Measurements from ENCODE around the gene CDC6.
A peak's percentile ranks its signal among the peaks of the same experiment; 100 is the strongest.

CDC6 gene

DNA sequence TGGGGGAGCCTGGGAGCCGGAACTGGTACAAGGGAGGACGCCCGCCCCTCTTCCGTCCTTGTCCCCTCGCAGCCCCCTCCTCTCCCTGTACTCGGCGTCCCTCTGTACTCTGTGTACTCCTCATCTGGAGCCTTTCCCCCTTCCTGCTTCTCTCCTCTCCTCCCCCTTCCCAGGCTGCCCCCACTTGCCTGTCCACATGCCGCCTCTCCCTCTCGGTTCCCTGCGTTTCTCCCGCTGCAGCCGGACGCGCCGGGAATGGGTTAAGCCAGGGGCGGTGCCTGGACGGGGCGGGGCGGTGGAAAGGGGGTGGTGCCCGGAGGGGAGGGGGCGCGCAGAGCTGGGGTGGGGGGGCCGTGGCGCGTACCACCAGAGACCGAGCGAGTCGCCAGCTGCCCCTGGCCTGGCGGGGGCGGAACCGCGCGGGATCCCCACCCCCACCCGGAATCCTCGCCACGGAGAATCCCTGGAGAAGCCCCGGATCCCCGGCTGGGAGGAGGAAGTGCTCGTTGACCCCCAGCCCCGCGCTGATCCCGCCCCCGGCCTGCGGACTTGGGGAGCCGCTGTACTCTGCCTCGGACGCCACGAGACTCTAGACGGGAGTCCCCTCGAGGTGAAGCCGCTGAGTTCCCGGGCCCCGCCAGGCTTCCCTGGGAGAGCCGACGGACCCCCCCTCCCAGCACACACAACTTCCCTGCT lies 54.3 kb downstream of the CDC6 start:
- DNase-seq: peak; percentile 42

- no peak for DNase-seq
These were observed 55.0 kb downstream of the CDC6 start for GRCh38 chr17:40342504-40343218.

GRCh38 chr17:40343219-40344119 lies 55.8 kb downstream of the CDC6 start:
- DNase-seq: no peak

GRCh38 chr17:40344421-40345160 lies 56.9 kb downstream of the CDC6 start:
- DNase-seq: no peak

DNA sequence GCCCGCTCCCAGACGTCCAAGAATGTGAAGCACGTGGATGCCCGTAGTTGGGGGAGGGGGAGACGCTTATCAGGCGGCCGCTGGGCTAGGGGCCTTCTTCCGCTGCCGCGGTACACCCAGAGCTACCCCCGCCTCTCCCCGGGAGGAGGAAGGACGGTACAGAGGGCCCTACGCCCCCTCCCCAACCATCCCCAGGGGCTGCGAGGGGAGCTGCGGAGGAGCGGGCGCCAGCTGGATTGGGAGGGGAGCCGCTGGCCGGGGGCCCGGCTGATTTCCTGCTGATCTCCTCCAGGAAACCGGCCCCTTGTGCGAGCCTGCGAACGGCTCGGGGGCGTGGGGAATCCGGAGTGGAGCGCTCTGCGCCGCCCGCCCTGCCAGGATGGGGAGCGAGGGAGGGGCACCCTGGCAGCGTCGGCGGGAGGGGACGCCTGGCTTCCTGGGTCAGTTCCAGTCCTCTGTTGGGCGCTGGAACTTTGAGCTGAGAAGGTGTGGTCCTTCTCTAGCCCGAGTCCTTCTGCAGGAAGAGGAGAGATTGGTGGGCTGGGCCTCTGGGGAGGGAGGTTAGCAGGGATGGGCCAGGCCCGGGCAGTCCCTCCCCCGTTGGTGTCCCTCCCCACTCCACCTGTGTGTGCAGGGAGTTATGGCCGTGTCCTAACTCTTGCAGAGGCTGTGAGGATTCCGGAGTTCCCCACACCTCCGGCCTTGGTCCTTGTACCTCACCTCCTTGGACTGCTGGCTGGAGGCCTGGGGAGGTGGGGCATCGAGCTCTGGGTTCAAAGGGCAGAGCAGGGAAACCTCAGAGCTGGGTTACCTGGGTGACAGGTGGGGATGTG lies 57.7 kb downstream of the CDC6 start:
- no peak for DNase-seq

DNA sequence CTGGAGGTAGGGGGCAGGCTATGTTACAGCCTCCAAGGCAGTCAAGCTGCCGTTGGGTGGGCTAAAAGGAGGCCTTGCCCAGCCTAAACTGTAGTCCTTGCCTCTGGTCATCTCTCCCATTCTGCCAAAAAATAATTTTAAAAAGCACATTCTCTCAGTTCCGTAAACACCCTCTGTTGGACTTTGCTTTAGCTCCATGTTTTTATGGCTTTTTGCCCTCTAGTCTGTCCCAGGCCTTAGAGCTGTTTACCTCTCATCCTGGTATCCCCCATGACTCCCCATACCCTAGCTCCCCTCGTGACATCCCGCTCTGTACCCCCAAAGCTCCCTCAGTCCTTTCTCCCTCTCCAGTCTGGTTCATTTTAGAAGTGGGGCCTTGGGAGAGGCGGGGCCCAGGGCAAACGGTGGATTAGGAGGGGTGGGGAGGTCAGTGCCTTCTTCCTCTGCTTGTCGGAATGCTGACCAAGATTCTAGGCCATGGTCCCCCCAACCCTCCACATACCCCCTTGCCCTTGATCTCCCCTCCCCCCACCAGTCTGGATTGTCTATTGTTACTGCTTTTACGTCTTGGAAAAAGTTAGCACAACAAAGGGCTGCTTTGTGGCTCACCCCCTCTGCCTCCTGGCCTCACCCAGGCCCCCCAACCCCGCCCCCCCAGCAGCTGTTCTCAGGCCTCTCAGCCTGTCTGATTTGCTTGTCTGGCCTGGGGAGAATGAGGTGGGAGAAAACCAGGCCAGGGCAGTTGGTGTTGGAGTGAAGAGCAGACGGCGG lies 58.5 kb downstream of the CDC6 start:
- no peak for DNase-seq

- DNase-seq: no peak
These were observed 59.1 kb downstream of the CDC6 start for GRCh38 chr17:40346765-40347158.

DNA sequence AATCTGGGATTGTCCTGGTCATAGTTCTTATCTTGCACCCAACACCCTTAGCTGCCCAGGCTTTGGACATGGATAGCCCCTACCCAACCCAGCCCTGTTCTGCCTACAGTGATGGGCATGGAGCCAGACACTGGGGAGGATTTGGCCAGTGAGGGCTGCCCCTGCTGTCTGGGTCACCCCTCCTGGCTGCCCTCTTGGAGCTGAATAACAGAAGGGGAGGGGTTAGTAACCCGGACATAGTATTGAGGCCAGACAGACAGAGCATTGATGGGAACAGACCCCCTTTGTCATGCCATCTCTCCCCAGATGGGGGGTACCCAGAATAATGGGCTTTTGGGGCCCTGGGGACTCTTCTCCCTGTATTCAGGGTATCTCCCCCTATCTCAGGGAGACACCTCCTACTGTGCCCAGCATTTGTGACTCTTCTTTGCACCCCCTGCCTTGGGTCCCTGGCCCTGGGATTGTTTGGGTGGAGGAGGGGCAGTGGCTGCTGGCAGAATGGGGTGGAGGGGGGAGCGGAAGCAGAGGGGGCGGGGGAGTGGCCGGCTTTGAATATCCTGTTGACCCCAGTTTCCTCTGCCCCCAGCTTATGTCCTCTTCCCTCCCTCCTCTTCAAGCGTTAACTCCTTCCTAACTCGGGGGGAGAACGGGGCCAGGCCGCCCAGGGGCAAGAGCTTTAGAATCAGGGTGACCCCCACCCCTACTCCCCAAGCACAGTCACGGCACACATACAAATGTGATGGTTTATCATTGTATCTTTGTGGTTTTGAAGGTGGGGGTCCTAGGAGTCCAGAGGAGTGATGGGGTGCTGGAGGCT lies 59.8 kb downstream of the CDC6 start:
- DNase-seq: no peak

DNA sequence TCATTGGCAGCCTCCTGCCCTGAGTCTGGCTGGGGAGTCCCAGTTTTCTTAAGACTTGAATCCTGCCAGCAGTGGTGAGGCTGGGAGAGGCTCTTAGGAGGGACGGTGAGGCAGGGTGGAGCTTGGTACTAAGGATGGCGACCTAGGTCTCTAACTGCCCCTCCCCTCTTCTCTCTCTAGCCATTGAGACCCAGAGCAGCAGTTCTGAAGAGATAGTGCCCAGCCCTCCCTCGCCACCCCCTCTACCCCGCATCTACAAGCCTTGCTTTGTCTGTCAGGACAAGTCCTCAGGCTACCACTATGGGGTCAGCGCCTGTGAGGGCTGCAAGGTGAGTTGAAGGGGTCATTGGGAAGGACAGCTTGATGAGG lies 60.4 kb downstream of the CDC6 start:
- no peak for DNase-seq

DNA sequence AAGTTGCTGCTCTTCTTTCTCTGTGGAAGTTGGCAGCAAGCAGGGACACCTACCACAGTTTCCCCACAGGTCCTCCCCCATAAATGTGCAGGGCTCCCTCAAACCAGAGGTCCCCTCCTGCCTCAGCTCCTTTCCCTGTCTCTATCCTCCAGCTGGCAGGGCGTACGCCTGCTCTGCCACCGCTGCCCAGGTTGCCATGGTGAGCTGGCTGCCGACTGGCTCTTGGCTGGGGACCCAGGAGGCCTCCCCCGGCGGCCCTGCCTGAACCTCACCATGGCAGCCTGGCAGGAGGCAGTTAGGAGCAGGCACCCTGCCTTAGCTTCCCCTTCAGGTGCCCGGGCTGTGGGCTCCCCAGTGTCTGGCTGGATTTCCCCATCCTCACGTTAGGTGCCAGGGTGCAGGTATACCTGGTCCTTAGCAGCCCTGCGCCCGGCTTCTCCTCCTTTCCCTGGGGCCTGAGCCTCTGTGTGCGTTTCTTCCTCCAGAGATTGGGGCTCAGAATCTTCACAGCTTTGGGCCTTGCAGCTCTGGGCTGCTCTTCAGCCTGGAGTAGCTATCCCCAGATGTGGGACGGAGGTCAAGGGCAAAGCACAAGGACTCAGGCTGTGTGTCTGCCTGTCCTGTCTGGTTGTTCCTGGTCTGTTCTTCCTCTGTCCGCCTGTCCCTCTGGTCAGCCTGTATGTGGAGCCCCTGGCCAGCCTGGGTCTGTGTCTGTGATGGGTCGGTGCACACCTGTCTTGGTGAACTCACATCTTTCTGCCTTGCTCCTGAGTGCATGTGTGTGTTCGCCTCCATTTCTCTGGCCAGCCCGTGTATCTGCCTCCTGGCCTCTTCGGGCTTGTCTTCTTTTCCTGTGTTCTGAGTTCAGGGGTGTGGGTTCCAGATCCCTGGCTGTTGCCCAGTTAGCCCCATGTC lies 61.1 kb downstream of the CDC6 start:
- DNase-seq: no peak

DNA sequence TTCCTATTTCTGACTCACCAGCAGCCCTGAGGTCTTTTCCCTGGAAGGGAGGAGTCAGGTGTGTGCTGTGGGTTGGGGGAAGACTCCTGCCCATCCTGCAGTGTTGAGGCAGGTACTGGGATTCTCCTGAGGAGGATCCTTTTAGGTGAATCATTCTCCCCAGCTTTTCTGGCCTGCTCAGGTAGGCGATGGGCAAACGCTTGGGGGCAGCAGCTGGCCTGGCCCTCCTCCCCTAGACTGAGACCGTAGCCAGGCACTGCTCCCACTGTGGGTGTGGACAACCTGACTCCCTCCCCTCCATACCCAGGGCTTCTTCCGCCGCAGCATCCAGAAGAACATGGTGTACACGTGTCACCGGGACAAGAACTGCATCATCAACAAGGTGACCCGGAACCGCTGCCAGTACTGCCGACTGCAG lies 61.8 kb downstream of the CDC6 start:
- DNase-seq: no peak

DNA sequence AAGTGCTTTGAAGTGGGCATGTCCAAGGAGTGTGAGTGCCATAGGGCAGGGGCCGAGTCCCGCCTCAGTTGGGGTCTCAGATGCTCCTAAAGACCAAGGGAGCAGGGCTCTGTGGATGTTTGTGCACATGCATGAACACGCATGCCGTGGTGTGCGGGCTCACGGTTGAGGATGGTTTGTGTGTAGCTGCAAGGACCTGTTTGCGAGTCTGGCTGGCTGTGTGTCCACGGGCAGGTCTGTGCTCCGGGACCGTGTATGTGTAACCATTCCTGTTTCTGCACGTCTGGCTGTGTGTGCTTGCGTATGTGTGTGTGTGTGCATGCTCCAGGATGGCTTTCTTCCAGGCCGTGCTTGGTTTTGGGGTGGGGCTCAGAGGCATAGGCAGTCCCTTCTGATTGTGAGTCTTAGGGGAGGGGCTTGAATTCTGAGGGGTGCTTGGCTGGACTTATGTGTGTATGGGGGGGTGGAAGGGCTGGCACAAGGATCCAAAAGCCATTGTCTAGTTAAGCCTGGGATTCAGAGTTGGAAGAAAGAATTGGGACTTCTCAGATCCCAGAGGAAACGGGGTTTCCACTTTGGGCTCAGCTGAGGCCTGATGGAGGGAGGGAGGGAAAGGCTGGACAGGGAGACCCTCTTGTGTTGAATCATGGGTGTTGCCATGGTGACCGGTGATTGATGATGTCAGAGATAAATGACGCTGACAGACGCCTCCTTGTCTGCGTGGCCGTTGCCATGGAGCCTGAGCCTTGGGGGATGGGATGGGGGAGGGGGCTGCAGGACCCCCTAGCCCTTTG lies 62.4 kb downstream of the CDC6 start:
- DNase-seq: no peak

DNA sequence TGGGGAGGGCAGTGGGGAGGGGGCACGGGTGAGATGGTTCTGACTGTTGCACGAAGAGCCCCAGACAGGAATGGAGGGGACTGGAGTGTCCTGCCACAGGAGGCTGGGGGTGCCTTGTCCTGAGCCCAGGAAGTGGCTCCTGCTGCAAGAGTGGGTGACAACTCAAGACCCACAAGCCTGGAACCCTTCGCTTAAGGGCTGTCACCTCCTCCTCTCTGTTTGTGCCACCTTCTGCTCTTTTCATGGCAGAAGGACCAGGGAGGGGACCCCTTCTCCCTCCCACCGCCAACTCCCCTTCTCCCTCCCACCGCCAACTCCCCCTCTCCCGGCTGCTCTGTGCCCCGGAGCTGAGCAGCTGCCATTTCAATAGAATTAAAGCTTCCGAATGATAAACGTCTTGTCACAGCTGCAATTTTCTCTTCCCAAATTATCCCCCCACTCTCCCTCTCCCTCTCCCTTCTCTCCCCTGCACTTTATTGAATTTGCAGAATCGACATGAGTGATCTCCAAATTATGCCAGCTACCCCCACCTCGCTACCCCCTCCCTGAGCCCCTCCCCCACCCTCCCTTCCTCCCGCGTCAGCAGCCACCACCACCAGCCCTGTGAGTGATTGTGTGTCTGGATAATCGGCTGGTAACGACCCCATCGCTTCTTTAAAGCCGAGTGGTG lies 63.1 kb downstream of the CDC6 start:
- no peak for DNase-seq

DNA sequence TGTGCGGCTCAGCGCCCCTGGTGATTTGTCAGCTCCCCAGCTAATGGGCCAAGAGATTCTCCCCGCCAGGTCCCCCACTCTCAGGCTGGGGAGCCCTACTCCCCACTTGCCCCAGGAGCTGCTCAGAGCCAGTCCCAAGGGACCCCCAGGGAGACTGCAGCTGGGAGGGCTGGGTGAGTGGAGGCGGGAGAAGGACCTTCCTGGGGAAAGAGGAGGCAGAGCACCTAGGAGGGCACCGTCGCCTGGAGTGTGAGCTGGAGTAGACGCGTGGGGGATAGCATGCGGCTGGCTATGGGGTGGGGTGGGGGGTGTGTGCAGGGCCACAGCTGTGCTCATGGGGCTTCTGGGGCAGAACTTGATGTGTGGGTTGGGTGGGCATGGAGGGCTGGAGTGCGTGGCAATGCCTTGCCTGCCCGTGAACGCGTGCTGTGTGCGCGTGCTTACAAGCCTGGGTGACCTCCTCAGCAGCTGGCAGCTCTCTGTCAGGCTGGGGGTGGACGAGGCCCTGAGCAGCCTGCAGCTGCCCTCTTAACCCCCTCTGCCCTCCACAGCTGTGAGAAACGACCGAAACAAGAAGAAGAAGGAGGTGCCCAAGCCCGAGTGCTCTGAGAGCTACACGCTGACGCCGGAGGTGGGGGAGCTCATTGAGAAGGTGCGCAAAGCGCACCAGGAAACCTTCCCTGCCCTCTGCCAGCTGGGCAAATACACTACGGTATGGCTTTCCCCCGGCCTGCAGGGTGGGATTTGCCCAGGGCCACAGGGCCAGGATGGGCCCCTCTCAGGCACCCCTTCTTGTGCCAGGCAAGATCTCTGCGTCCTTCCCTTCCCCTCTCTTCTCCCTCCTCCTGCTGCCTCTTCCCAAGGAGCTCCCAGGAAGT lies 63.9 kb downstream of the CDC6 start:
- DNase-seq: peak; percentile 24

DNA sequence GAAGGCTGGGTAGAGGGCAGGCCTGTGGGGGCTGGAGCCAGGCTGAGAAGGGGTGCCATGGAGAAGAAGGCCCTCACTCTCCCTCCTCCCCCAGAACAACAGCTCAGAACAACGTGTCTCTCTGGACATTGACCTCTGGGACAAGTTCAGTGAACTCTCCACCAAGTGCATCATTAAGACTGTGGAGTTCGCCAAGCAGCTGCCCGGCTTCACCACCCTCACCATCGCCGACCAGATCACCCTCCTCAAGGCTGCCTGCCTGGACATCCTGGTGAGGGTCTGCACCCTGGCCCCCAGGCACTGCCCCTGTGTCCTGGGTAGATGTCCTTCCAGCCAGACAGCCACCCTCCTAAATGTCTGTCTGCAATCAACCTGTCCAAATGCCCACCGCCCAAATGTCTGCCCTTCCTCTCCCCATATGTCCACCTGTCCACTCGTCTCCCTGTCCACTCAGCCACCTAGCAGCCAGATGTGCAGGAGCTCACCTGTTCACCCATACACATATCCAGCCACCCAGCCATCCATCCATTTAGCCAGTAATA lies 64.6 kb downstream of the CDC6 start:
- DNase-seq: no peak

- no peak for DNase-seq
These were observed 65.2 kb downstream of the CDC6 start for GRCh38 chr17:40352779-40353394.
